HG03060 (cell line): ENCODE results near the gene ZNF511.

Source experiments
- ATAC-seq: cut with Tn5 transposase; IDR thresholded peaks from one replicate; pipeline ENCODE4 v1.9.1; 2021; ENCODE audit warnings: low read depth, moderate number of reproducible peaks; ENCODE audit not compliant: unreplicated experiment

ZNF511 gene

DNA sequence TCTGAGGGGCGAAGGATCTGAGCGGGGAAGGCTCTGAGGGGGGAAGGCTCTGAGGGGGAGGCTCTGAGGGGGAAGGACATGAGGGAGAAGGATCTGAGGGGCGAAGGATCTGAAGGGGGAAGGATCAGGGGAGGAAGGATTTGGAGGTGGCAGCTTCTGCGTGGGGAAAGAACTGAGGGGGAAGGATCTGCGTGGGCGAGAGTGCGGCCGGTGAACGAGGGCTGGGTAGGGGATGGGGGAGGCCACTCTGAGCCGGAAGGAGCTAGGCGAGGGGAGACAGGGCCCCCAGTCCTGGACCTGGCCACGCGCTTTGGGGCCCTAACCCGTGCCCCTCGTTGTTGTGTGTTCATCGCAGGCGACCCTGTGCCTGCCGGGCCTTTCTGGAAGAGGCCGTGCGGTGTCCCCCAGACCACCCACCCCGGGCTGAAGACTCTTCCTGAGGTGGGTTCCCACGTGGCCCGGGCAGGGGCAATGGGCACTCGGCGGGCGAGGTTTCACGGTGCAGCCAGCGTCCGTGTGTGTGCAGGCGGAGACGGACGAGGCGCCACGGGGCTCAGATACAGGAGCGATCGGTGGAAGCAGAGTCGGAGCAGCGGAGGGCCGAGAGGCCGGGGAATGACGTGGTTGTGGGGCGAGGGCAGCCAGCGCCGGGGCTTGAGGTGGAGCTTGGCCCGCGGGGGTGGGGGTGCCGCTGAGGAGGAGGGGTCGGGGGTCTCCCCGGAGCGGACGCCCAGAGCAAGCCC is 26.0 kb downstream of the ZNF511 start:
- no peak for ATAC-seq

- no peak for ATAC-seq
Measured at GRCh38 chr10:133335246-133336117, 26.8 kb downstream of the ZNF511 start.

DNA sequence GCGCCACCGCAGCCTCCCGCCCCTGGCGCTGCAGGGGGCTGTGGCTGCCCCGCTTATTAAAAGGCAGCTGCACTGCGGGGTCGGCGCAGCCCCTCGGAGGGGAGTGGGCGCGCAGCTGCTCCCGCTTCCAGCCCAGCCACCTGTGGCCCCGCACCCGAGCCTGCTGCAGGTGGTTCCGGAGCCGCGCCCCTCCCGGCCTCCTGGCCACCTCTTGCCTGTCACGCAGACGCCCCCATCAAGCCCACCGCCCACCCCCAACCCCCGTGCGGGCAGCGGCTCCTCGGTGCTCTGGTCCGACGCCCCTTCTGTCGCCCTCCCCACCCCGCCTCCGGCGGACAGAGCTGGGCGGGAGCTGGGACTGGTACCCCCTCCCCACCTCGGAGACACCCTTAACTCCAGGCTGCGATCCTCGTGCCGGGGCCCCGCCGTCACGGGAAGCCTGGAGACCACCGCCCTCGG is 27.4 kb downstream of the ZNF511 start:
- no peak for ATAC-seq

GRCh38 chr10:133336577-133337369 is 28.1 kb downstream of the ZNF511 start, which contains the start of gene CALY:
TSS of gene CALY (minus strand) at chr10:133336896. CDS start at chr10:133328989, 7,907 bp downstream.
- no peak for ATAC-seq

DNA sequence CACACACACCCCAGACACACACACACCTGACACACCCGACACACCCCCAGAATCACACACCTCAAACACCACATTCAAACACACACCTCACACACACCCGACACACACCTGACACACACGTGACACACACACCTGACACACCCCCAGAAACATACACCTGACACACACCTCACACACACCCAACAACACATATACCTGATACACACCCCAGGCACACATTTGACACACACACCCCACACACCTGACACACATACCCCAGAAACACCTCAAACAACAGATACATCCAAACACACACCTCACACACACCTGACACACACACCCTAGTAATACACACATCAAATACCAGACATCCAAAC is 28.6 kb downstream of the ZNF511 start:
- ATAC-seq = no peak

DNA sequence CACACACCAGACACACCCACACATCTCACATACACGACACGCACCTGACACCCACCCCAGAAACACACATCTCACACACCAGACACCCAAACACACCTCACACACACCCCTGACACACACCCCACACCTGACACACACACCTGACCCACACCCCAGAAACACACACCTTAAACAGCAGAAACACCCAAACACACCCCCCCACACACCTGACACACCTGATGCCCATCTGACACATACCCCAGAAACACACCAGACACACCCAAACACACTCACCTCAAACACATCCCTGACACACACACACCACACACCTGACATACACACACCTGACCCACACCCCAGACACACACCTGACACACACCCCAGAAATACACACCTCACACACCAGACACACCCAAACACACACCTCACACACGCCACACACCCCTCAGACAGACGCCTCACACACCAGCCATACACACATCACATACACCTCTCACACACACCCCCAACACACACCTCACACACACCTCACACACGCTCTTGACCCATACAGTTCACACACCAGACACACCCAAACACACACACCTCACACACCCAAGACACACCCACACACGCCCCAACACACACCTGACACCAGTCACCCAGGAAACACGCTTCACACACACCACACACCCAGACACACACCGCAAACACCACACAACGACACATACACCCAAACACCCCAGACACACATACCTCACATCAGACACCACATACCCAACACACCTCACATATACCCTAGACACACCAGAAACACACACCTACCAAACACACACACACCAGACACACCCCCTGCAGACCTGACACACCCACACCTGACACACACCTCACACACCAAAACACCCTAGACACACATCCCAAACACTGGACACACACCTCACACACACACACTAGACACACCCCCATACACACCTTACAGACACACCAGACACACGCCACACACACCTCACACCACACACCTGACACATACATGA is 29.7 kb downstream of the ZNF511 start:
- no peak for ATAC-seq

- no peak for ATAC-seq
Measured at GRCh38 chr10:133339708-133340380, 31.1 kb downstream of the ZNF511 start.

- ATAC-seq = no peak
Measured at GRCh38 chr10:133341983-133342382, 33.3 kb downstream of the ZNF511 start.

GRCh38 chr10:133342942-133343341 is 34.2 kb downstream of the ZNF511 start:
- ATAC-seq = no peak

DNA sequence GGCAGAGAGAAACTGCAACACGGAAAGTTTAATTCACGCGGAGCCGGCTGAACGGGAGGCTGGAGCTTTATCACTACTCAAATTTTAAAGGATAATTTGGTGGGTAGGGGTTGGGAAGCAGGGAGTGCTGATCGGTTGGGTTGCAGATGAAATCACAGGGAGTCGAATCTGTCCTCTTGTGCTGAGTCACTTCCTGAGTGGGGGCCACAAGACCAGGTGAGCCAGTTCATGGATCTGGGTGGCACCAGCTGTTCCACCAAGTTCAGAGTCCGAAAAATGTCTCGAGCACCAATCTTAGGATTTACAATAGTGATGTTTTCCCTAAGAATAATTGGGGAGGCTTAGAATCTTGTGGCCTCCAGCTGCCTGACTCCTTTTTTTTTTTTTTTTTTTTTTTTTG is 34.8 kb downstream of the ZNF511 start:
- no peak for ATAC-seq

DNA sequence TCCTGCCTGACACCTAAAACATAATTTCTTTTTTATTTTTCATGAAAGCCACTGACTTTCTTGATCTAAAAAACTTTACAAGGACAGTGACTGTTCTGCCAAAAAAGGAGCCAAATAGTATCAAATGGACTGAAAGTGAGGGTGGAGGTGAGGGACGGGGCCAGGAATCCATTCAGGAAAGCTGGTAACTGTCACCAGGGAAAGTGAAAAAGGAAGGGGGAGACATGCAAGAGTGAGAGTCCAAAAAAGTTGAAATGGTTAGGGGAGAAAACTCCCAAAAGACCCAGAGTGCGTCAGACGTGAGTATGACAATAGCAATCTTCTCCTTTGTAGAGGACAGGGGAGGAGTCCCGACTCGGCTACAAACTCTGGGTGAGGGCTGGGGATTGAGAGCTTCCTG is 35.5 kb downstream of the ZNF511 start:
- no peak for ATAC-seq

DNA sequence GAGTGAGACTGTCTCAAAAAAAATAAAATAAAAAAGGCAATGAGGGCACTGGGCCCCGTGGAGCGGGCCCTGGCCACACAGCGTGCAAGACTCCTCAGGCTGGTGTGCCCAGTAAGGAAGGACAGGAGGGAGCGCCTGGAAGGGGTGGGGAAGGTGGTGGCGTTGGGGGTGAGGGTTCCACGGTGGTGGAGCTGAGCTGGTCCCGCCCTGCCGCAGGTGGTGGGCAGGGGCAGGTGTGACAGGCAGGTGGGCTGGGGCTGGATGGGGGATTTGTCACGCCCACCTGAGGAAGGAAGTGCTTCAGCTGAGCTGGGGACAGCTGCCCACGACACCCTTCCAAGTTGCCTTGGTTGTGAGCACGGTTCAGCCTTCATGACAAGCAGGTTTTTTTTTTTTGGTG is 37.7 kb downstream of the ZNF511 start:
- no peak for ATAC-seq

DNA sequence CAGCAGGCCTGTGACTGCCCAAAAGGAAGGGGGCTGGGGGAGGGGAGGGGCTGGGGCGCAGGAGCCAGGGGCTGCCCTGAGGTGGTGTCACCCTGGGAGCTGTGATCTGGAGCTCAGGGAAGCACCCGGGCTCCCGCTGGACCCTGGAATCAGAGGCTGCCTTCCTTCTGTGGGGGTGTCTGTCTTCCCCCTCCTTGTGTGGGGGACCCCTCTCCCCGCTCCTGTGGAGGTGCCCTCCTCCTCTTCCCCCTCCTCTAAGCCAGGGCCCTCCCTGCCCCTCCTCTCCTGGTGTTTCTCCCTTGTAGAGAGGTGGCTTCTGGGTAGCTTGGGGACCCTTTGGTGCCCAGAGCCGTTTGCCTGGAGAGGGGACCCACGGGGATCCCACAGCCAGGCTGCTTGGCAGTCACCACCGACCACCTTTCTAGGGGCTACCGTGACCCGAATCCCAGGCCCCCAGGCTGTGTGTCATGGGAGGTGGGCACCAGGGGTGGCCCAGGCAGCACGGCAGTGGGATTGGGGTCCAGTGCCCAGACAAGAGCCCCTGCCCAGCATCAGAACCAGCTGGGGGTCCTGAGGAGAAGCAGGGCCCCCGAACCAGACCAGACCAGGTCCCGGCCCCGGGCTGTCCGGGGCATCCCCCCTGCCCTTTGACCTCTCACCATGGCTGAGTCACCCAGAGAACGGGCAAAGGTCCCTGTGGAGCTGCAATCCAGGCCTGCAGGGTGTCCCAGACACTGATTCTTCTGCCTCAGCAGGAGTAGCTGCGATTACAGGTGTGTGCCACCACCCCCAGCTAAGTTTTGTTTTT is 39.2 kb downstream of the ZNF511 start:
- no peak for ATAC-seq

- ATAC-seq = no peak
Measured at GRCh38 chr10:133349160-133349568, 40.5 kb downstream of the ZNF511 start.

DNA sequence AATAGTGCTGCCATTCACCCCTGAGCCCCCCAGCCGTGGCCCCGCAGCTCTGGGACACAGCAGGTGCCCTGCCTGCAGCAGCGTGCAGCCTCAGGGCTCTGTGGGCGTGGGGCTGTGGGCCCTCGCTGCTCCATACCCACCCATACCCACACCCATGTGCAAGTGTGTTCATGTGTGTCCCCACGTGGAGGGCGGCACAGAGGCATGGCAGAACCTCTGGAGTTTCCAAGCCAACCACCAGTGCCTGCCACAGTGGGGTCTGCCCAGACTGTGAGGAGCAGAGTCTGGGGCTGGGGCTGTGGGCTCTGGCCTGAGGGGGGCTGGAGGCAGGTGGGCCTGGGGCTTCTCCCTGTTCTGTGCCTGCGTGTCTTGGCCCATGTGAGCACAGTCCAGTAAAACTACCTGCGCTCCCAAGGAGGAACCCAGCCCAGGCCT is 40.9 kb downstream of the ZNF511 start:
- ATAC-seq = no peak

DNA sequence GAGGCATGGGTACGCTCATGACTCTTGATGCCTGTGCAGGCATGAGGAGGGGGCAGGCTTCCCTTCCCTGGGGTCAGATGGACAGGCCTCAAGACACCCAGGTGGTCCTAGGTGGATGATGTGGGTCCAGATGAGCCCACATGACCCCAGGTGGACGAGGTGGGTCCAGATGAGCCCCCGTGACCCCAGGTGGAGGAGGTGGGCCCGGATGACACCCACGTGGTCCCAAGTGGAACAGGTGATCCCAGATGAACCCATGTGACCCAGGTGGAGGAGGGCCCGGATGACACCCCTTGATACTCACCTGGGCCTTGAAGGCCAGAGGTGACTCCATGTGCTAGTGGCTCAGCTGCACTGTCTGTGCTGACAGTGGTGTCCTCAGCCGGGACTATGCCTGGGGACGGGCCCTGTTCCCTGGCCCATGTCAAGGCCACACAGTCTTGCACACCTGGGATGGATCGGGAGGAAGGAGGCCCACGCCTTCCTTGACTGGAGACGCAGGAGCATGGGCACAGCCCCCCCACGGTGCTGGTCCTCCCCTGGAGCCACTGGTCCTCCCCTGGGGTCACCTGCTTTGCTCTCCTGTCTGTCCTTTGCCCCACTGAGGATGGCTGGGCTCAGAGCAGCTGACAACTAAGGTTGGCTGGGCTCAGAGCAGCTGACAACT is 41.7 kb downstream of the ZNF511 start:
- no peak for ATAC-seq

GRCh38 chr10:133350950-133351329 is 42.2 kb downstream of the ZNF511 start:
- no peak for ATAC-seq
